DMS153 treated with DMSO at 0.1 percent for 48 hours (cell line): Measurements from ENCODE around the gene USP11.

Experiments
- DNase-seq: peaks from one replicate; lab custom pipeline; 2025; ENCODE audit not compliant: unreplicated experiment; lab: John Stamatoyannopoulos, UW

USP11 gene

DNA sequence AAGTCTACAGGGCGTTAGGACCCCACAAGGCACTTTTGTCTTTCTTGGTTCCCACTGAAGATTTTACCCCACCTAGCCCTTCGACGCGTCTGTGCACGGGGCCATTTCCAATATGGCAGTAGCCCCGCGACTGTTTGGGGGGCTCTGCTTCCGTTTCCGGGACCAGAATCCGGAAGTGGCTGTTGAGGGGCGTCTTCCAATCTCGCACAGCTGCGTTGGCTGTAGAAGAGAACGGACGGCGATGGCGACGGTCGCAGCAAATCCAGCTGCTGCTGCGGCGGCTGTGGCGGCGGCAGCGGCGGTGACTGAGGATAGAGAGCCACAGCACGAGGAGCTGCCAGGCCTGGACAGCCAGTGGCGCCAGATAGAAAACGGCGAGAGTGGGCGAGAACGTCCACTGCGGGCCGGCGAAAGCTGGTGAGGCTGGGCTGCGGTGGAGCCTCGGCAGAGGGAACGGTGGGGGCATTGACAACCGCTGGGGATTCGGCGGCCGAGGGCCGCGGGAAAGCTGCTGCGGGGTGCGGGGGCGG is at the start of gene USP11:
Gene USP11 (plus strand): TSS at position 207 of the 530 bp plus-strand sequence. CDS start 35 bp downstream, at position 242.
- DNase-seq: peak; percentile 12

DNA sequence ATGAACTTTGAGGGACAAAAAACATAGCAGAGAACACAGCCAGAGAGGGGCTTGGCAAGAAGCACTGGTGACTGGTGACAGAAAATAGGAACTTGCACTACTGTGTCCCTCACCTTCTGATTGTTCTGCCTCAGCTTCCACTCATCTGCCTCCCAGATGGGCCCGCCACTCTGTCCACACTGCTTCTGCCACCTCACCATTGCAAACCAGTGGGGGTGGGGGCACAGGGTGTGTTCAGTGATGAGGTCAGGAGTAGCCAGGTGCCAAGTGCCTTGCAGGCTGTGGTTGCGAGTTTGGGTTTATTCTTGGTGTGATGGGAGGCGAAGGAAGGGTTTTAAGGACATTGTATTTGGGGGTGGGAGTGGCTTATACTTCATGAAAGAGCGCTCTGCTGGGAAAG is 48.3 kb upstream of the USP11 start:
- DNase-seq: no peak

DNA sequence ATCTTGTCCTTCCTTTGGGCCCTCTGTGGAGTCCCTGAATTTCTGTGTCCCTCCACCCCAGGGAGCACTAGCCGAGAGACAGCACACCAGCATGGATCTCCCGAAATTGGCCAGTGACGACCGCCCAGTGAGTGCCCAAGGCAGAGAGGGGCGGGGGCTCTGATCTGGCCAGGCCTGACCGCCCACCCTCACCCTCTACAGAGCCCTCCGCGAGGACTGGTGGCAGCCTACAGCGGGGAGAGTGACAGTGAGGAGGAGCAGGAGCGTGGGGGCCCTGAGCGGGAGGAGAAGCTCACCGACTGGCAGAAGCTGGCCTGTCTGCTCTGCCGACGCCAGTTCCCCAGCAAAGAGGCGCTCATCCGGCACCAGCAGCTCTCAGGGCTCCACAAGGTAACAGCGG is 47.6 kb upstream of the USP11 start:
- DNase-seq: no peak

DNA sequence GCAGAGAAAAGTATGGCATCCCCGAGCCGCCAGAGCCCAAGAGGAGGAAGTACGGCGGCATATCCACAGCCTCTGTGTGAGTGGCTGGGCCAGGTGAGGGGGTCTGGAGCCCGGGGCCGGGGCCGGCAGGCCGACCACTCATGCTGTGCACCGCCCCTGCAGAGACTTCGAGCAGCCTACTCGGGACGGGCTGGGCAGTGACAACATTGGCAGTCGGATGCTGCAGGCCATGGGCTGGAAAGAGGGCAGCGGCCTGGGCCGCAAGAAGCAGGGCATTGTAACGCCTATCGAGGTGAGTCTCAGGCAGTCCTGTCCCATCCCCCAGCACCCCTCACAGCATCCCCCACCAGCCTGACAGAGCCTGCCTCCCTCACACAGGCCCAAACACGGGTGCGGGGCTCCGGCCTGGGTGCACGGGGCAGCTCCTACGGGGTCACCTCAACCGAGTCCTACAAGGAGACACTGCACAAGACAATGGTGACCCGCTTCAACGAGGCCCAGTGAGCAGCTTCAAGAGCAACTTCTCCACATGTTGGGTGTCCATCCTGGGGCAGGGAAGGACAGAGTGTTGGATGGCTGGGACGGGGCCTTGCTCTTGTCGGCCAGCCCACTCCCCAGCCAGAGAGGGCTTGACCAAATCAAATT is 46.6 kb upstream of the USP11 start:
- DNase-seq: no peak

DNA sequence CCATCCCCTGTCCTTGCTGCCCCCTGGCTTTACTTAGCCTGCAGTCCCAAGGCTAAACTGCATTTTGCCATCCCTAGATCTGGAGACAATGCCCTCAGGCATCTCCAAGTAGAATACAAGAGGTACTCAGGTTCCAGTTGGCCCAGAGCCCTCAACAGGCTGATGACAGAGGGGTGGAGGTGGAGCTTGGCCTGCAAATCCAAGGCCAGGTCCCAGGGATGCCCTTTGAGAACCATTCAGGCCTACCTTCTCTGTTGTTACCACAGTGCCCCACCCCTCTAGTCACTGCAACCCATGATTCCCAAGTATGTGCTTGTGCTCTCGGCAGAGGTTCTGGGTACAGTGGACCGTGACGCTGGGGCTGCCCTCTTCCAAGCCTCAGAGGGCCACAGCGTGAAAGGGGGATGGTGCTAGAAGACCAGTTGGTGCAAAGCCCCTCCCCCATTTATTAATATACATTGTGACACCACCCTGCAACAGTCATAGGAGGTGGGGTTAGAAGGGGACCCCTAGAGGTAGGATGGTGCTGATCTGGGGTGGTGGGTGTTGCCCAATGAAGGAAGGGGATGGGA is 45.6 kb upstream of the USP11 start:
- DNase-seq: no peak

DNA sequence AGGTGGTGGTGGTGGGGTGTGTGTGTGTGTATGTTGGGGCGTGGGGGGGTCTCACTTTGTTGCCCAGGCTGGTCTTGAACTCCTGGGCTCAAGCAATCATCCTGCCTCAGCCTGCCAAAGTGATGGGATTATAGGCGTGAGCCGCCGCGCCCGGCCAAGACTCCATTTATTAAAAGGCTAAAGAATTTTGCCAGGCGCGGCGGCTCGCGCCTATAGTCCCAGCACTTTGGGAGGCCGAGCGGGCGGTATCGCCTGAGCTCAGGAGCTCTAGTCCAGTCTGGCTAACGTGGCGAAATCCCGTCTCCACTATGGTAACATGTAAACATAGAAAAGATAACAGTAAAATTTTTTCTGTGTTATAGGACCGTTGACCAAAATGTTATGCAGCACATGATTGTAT is 42.9 kb upstream of the USP11 start:
- DNase-seq: no peak

DNA sequence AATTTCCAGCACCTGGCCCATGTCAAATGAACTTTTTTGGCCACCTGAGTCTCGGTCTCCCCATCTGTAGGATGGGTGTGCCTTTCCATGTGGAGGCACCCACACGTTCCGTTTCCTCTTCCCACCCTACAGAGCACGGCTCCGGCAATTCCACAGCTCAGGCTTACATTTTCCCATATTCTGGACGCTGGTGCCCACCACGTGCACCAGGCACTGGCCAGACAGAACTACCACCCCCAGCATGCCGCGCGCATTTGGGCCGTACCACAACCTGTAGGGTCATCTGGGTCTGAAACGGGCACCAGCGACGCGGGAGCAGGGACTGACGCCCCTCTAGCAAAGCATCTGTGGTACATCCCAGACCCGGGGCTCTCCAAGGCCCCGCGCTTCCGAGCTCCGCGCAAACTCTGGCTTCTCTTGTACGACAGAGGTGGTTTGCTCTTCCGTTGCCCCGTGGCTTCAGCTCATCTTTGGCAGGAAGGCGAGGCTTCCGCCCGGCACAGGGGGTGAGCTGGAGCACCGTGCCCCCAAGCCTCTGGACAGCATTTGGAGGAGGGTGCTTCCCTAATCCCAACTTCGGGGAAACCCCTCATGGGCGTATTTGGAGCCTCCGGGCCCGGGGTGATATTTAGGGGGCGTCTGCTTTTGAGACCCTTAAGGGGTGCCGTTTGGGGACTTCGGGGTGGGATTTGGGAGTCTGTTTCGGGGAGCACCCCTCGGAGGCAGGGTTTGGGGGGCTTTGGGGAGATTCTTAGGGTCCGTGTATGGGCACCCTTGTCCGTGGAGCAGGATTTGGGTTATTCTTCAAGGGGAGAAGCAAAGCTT is 42.2 kb upstream of the USP11 start:
- peak; percentile 66 for DNase-seq

DNA sequence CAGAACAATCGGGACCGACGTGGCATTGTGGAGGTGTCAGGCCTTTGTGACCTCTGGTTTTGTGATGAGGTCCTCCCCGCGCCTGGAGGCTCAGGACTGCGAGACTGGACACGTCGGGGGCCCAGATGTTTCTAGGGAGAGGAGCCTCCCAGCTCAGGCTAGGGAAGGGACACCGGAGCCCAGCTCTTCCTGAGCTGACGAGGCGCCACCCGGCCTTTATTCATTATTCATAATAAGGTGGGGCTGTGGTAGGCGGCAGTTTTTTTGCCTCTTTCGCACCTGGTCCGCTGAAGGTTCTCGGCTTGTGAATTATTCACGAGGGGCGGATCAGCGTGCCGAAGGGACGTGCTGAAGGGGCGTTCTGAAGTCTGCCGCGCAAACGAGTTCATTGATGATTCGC is 41.5 kb upstream of the USP11 start:
- no peak for DNase-seq

DNA sequence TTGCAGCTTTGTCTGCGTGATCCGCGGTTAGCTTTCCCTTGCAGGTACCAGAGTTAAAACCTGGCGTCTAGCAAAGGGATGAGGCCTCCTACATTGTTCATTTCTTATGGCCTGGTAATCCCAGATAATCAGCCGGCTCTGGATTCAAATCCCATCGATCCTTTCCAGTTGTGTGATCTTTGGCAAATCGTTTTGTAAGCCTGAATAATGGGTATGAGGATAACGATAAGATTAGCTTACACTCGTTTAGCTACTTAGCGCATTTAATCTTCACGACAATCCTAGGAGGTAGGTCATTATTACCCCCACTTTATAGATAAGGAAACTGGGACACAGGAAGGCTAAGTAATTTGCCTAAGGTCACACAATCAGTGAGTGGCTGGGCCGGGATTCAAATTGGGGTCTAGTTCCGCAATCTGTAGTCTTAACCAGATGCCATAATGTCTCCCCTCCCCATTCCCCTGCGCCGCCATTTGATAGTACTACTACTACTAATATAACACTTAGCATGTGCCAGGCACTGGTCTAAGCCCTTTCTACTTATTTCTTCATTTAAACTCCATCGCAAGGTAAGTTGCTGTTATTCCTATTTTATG is 40.9 kb upstream of the USP11 start:
- DNase-seq: no peak

DNA sequence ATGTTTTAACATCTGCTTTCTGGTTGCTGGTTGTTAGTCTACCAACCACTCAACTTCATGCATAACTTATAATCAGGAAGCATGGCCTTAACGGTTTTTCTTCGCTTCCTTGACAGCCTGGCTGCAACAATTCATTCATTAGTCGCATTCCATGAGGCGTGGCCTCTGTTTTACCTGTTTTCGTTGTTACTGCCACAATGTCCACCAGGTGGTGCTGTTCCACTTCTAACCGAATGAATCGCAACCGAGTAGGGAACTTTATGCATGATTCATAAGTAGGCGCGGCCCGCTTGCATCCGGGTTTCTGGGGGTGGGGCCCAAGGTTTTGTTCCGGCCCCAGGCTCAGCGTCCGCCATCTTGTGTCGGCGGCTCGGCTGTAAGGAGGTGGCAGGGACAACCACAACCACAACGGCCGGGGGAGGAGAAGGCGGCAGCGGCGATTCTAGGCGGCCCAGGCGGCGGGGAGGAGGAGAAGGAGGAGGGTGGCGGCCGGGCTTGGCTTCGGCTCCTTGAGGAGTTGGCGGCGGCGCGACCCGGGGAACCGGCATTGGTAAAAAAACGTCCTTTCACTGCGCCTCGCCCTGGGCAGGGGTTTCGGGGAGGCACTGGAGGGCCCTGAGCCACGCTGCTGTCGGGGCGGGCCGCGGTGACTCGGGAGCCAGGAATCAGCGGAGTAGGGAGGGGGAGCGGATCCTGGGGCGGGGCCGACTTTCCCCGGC is 39.2 kb upstream of the USP11 start, which contains the start of gene UBA1:
Gene UBA1 (plus strand): TSS at position 355 of the 719 bp plus-strand sequence. CDS start 4,974 bp downstream, outside the sequence.
- peak; percentile 70 for DNase-seq

DNA sequence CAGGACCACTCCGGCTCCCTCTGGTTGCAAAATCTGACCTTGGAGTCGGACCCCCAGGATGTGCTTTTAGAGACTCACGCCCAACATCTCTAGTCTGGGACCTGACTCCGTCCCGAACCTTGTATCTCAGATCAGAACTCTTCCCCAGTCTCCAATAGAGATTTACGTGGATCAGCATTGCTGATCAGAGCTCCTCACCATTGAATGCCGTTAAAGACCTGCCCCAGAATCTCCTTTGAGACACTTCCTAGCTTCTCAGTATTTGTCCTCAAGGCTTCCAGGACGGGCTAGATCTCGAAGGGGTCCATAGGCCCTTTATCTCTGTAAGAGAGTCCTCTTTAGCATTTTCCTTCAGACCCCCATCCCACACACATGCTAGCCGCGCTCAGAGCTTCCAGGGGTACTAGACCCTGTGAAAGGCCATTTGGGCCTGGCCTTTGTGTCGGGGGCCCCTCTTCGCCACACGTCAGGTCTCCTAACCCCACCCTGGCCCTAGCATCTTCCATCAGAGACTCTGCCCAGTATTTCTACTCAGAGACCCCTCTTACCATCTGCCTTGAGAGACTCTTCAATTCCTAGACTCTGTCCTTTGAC is 38.5 kb upstream of the USP11 start:
- DNase-seq: no peak

DNA sequence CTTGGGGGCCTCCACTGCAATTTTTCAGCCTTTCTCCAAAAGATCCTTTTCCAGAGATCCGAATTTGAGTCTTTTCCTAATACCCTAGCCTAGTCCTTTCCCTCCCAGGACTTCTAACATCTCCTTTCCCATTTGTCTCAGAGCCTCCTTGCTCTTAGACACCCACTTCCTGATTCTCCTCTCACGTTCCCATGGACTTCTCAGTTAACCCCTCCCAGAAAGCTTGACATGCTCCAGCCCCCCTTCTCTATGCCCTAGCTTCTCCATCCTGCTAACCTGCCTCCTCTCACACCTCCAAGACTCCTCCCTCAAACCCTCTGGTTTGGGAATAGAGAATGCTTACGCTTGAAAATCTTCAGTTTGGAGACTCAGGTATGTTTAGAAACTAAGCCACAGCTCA is 36.7 kb upstream of the USP11 start:
- no peak for DNase-seq

DNA sequence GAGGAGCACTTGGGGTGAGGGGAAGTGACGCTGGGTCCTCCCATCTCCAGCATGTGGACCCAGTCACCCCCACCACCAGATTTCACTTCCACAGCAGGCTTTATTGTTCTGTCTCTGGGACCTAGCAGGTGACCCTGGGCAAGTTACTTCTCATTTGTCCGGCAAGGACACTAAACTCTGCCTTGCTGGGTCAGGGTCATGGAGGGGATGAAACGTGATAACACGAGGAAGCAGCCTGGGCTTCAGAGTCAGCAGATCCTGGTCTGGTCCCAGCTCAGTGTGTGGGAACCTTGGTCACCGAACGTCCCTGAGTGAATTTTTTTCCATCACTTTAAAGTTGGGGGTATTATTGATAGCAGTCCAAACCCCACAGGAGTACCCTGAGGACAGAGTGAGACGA is 35.3 kb upstream of the USP11 start:
- DNase-seq: no peak

DNA sequence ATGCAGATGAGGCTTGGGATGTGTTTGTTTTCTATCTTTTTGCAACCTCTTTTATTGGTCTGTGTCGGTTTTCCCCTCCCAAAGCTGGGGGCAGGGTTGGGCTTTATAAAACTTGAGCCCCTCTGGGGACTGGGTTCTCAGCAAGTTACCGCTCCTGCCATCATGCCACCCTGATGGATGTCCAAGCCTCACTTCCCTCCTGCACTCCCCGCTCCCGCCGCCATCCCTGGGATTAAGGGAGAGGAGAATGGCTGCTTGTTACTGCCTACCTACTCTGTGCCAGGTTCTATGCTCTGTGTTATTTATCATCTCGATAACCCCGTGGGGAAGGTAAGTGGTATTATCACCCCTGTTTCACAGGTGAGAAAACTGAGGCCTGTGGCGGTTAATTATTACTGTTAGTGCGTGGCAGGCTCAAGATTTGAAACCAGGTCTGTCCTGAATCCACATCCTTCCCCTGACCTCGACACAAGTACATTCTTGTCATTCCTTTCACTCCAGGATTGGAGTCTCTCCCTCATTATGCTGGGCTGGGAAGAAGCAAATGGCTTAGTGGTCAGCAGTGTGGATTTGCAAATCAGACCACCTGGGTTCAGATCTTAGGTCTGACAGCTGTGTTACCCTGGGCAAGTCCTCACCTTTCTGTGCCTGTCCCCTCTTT is 34.7 kb upstream of the USP11 start:
- no peak for DNase-seq

DNA sequence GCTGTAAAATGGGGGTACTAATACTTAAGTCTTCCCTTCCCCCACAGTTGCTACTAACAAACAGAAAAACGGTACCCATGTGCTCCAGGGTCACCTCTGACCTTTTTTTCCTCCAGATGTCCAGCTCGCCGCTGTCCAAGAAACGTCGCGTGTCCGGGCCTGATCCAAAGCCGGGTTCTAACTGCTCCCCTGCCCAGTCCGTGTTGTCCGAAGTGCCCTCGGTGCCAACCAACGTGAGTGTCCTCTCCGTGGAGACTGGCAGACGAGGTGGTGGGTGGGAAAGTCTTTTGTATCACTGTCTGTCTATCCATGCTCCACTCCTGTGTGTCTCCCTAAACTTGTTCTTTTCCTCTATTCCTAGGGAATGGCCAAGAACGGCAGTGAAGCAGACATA is 34.1 kb upstream of the USP11 start:
- no peak for DNase-seq

DNA sequence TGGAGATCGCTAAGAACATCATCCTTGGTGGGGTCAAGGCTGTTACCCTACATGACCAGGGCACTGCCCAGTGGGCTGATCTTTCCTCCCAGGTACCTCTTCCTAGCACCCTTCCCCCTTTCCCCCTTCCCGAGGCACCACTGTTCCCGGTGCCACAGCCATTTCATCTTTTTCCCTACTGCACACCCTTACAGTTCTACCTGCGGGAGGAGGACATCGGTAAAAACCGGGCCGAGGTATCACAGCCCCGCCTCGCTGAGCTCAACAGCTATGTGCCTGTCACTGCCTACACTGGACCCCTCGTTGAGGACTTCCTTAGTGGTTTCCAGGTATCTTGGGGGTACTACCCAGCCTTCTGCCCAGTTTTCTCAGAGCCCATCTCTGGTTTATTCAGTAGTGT is 33.5 kb upstream of the USP11 start:
- DNase-seq: no peak

DNA sequence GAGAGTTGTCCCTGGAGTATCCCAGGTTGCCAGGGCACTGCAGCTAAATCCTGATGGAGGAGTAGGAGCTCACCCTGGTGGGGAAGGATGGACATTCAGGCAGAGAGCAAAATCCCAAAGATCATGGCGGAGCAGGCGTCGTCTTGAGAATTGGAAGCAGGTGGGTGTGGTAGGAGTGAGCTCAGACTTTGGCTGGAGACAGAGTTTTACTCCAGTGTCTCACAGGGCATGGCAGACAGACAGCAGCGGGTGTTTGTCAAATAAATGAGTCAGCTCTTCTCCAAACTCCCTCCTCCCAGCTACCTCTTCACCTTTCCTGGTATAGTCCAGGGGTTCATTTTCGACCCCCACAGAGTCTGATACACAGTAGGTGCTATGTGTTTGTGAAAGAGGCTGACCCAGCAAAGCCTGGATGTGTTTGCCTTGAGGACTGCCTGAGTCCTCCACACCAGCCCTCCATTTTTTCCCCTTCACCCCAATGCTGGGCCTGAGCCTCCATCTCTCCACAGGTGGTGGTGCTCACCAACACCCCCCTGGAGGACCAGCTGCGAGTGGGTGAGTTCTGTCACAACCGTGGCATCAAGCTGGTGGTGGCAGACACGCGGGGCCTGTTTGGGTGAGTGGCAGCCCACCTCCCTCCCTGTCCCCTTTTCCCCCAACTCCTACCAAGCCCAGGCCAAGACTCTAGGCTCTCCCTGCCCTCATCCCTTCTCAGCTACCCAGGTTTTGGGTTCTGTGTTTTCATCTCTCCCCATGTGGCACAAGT is 32.2 kb upstream of the USP11 start:
- DNase-seq: no peak

DNA sequence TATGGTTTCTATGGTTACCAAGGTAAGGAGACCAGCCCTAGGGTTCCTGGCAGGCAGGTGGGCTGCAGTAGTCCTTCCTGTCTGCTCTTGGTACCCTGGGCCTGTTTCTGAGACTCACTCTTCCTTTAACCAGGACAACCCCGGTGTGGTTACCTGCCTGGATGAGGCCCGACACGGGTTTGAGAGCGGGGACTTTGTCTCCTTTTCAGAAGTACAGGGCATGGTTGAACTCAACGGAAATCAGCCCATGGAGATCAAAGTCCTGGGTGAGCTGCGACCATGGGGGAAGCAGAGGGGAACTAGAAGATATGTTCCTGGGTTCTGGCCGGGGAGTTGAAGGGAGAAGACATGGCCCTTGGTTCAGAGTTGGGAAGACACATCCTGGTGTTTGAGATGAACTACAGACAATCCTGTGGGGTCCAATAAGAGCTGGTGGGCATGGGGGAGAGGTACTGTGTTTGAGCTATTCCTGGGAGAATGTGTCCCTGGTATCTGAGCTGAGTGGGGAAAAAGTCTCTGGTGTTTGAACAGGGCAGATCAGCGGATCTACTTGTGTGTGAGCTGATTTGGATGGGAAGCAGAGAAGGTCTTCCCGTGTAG is 31.4 kb upstream of the USP11 start:
- no peak for DNase-seq

DNA sequence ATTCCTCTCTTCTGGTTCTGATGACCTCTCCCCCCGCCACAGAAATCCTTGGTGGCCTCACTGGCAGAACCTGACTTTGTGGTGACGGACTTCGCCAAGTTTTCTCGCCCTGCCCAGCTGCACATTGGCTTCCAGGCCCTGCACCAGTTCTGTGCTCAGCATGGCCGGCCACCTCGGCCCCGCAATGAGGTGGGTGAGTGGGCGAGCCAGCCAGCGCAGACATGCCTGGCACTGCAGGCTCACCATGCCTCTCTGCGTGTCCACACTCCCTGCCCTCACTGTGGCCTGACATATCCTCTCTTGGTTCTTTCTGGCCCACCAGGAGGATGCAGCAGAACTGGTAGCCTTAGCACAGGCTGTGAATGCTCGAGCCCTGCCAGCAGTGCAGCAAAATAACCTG is 30.5 kb upstream of the USP11 start:
- DNase-seq: no peak
